ENCODE measurements around the gene RASL10A. TPM values are rescaled to one million over a fixed set of nuclear protein-coding genes. Genes with fewer than 3 reads are reported as not detected.

The RASL10A gene
- total RNA-seq, 1 donor from 2014 or later = 1.4 TPM

DNA sequence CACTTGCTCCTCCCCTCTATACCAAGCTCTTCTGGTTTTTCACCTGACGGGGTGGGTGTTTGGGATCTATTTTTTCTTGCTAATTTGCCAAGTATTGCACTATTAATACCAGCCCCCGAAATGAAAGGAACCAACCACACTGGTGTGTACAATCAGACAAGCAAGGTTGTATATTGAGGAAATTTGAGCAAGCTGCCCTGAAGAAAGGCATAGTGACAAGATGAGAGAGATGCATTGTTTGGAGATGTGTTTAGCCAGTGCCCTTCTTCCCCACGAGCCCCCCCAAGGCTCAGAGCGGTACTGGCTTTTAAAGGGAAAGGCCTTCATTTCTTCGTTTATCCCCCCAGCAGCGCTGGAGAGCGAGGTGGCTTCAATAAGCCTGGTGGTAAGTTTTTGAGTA, 24.3 kb downstream of the RASL10A start:
- intact Hi-C loops (cut with micrococcal nuclease) = no loop called here

DNA sequence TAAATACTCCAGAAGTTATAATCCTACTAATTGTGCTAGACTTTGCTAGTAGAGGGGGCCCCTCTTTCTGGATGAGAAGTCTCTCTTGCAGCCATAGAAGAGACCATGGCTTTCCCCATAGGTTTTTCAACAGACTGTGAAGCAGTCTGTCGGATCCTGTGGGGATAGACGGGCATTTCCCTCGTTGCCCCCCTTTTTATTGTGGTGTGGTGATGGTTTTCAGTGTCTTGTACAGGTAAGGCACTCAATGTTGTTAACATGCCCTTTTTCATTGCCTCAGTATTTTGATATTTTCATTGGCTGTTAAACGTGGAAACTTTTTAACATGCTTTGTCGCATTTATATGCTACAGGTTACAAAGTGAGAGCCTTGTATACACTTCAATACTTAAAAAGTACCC, 25.4 kb downstream of the RASL10A start:
- H3K27ac ChIP-seq (replicated peaks) = no peak overlapping the region
- H3K36me3 ChIP-seq = peaks cover 100% of the 10 kb centered on the region
- H3K4me1 ChIP-seq = peaks cover 6% of the 10 kb centered on the region
- no peaks in the 10 kb centered on the region for H3K9me3 ChIP-seq (replicated peaks)
- TF ChIP-seq, protein P1, sequence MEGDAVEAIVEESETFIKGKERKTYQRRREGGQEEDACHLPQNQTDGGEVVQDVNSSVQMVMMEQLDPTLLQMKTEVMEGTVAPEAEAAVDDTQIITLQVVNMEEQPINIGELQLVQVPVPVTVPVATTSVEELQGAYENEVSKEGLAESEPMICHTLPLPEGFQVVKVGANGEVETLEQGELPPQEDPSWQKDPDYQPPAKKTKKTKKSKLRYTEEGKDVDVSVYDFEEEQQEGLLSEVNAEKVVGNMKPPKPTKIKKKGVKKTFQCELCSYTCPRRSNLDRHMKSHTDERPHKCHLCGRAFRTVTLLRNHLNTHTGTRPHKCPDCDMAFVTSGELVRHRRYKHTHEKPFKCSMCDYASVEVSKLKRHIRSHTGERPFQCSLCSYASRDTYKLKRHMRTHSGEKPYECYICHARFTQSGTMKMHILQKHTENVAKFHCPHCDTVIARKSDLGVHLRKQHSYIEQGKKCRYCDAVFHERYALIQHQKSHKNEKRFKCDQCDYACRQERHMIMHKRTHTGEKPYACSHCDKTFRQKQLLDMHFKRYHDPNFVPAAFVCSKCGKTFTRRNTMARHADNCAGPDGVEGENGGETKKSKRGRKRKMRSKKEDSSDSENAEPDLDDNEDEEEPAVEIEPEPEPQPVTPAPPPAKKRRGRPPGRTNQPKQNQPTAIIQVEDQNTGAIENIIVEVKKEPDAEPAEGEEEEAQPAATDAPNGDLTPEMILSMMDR (IDR thresholded peaks at IDR 0.05; ENCODE audit: borderline replicate concordance) = no peak
- H3K27me3 ChIP-seq (ENCODE audit: low read depth) = no peaks in the 10 kb centered on the region
- intact Hi-C loops (cut with micrococcal nuclease) = no loop called here
- no peak overlapping the region for H3K4me3 ChIP-seq
- no peak for DNase-seq

More for the DNA sequence above, 24.3 kb downstream of the RASL10A start:
- H3K4me3 ChIP-seq = no peak overlapping the region
- peaks cover 6% of the 10 kb centered on the region for H3K4me1 ChIP-seq
- H3K27ac ChIP-seq (replicated peaks) = no peak overlapping the region
- no peak for DNase-seq
- peaks cover 100% of the 10 kb centered on the region for H3K36me3 ChIP-seq
- TF ChIP-seq, protein P1 (IDR thresholded peaks at IDR 0.05; ENCODE audit: borderline replicate concordance) = no peak
- no peaks in the 10 kb centered on the region for H3K27me3 ChIP-seq (ENCODE audit: low read depth)
- no peaks in the 10 kb centered on the region for H3K9me3 ChIP-seq (replicated peaks)

DNA sequence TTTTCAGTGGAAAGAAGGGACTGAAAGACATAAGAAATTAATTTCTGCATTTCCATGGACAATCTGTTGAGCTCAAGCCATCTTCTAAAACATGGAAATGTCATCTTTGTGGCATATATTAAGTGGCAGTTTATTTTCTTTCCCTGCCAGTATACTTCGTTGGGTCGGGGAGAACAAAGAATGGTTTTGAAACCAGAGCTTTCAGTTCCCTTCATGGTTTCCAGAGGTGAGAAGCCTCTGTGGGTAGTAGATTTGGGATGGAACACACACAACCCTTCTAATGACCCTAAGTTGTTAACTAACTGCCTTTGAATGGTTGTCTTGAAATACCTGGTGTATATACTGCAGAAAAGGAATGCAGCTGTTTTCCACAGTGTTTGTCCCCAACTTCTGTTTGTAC, 26.7 kb downstream of the RASL10A start:
- no peaks in the 10 kb centered on the region for H3K27me3 ChIP-seq (ENCODE audit: low read depth)
- H3K4me1 ChIP-seq = peaks cover 6% of the 10 kb centered on the region
- peaks cover 100% of the 10 kb centered on the region for H3K36me3 ChIP-seq
- H3K27ac ChIP-seq (replicated peaks) = no peak overlapping the region
- no peak overlapping the region for H3K4me3 ChIP-seq
- TF ChIP-seq, protein P1 (IDR thresholded peaks at IDR 0.05; ENCODE audit: borderline replicate concordance) = no peak
- DNase-seq = no peak
- H3K9me3 ChIP-seq (replicated peaks) = no peaks in the 10 kb centered on the region
- intact Hi-C loops (cut with micrococcal nuclease) = no loop called here

DNA sequence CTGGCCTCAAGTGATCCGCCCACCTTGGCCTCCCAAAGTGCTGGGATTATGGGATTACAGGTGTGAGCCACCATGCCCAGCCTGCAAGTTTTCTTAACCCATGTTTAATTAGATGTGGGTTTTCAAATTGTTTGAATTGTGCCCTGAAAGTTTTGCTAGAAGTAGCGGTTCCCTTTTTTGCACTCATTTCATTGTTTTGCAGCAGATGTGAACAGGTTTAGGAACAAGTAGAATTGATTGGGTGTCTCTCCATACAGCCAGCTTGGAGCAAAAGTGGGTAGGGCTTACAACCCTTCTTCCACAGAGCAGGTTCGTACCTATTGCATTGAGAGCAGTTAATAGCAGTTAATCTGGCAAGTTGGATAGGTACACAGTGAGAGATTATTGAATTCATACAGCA, 31.3 kb downstream of the RASL10A start:
- H3K27me3 ChIP-seq (ENCODE audit: low read depth) = no peaks in the 10 kb centered on the region
- H3K36me3 ChIP-seq = peaks cover 100% of the 10 kb centered on the region
- intact Hi-C loops (cut with micrococcal nuclease) = no loop called here
- no peaks in the 10 kb centered on the region for H3K9me3 ChIP-seq (replicated peaks)
- H3K4me3 ChIP-seq = no peak overlapping the region
- TF ChIP-seq, protein P1 (IDR thresholded peaks at IDR 0.05; ENCODE audit: borderline replicate concordance) = no peak
- H3K4me1 ChIP-seq = peaks cover 5% of the 10 kb centered on the region
- DNase-seq = no peak
- no peak overlapping the region for H3K27ac ChIP-seq (replicated peaks)

DNA sequence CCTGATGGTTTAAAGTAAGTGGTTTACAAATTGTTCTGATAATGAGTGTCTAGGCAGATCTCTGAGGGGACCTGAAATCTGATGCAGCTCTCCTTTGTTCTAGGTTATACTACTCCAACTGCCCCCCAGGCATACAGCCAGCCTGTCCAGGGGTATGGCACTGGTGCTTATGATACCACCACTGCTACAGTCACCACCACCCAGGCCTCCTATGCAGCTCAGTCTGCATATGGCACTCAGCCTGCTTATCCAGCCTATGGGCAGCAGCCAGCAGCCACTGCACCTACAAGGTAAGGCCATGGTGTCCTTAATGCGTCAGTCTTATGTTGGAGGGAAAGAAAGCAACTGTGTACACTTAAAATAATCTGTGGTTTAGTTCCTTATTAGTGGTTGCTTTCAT, 37.6 kb downstream of the RASL10A start:
- H3K27ac ChIP-seq (replicated peaks) = no peak overlapping the region
- no peak for DNase-seq
- TF ChIP-seq, protein P1 (IDR thresholded peaks at IDR 0.05; ENCODE audit: borderline replicate concordance) = no peak
- H3K27me3 ChIP-seq (ENCODE audit: low read depth) = no peaks in the 10 kb centered on the region
- no peaks in the 10 kb centered on the region for H3K9me3 ChIP-seq (replicated peaks)
- intact Hi-C loops (cut with micrococcal nuclease) = no loop called here
- peaks cover 60% of the 10 kb centered on the region for H3K4me1 ChIP-seq
- H3K4me3 ChIP-seq = no peak overlapping the region
- H3K36me3 ChIP-seq = peaks cover 100% of the 10 kb centered on the region
